HG02870 (cell line): ENCODE results near the gene VIT.

Experiments
- ATAC-seq: cut with Tn5 transposase; IDR thresholded peaks from one replicate; pipeline ENCODE4 v1.9.1; 2021; ENCODE audit warnings: mild to moderate bottlenecking, moderate library complexity; ENCODE audit not compliant: unreplicated experiment

Gene VIT

GRCh38 chr2:36707050-36707449 is 10.5 kb downstream of the VIT start:
- no peak for ATAC-seq

DNA sequence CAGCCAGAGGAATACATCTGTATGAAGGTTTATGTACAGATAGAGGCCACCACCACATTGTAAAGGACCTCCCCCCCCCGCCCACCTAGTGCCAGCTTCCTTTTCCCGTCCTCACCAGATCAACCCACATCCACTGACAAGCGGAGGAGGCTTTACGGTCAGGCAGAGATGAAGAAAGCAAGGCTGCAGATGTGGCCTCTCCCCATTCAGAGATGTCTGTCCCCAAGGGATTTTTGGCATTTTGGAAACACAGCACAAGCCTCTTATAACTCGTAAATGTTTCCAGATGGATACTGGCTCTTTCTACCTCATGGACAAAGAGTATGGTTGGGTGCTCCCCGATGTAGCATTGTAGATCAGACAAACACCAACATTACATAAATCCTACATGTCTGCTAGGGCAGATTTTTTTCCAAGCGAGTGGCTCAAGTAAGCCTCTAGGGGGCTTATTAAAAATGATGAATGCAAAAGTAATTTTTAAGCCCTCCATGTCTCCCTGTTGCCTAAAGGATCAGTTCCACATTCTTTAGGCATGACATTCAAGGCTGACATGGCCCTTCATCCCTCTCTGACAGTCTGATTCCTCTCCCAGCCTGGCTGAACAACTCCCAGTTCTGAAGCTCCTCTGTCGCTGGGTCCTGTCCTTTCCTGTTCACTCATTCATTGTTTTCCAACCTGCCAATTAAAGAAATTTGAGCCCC is 11.7 kb downstream of the VIT start:
- no peak for ATAC-seq

GRCh38 chr2:36710858-36711515 is 14.5 kb downstream of the VIT start:
- ATAC-seq = no peak

DNA sequence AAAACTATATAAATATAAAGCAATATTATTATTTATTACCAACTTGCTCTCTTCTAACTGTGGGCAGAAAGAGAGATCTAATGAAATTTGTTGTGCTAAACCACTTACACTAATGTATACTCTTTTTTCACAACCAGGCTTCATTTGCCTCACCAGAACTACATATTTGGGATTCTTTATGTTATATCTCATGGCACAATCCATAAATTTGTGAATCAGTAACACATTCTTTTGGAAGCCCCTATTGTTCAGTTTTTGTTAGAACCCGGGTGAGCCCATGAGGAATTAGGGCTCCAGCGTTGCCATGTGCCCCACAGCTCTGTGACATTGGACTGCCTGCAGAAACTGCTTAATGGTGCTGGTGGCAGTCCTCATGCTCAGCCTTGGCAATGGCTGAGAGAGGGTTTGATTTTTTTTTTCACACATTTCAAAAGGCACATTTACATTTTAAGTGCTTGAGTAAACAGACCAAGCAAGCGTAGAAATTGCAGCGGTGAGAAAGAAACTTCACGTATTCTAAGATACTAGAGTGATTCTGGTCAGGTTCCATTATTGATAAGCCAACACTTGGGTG is 15.3 kb downstream of the VIT start:
- ATAC-seq = no peak

DNA sequence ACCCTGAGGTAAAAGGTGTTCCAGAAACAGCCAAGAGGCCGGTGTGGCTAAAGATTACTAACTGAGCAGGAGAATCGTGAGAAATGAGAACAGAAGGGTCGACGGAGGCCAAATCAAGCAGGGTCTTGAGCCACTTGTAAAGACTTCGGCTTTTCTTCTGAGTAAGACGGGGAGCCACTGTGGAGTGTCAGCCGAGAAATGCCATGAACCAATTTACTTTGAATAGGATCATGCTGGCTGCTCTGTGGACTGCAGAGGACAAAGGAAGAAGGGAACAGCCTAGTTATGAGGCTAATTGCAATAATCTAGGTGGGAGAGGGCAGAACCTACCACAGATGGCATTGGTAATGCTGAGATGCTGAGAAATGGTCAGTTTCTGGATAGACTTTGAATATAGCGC is 16.8 kb downstream of the VIT start:
- no peak for ATAC-seq

DNA sequence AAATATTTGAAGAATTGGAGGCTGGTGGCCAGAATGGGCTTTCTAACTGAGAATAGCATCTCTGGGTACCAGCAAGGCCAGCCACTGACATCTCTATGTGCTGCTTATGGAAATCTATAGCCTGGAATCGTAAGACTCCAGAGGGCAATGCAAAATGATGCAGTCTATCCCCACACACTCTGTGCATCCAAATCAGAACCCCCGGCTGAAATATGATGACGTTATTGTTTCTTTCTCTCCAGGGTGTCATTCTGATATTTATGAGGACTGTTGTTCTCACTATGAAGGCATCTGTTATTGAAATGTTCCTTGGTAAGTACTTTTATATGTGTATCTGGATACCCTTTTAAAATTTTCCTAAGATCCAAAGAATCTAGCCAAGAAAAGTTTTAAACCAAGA is 19.6 kb downstream of the VIT start:
- no peak for ATAC-seq

GRCh38 chr2:36717603-36718266 is 21.2 kb downstream of the VIT start:
- no peak for ATAC-seq

DNA sequence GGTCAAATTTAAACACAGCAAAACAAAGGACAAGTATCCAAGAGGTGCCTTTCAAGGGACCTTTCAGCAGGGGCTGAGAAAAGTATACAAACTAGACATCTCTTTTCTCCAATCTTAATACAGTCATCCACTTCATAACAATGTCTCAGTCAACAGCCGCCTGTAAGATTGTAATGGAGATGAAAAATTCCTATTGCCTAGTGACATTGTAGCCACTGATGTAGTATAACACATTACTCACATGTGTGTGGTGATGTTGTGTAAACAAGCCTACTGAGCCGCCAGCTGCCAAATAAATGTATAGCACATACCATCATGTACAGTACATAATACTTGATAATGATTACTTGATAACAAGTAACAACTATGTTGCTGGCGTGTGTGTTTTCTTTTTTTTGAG is 31.0 kb downstream of the VIT start:
- no peak for ATAC-seq

DNA sequence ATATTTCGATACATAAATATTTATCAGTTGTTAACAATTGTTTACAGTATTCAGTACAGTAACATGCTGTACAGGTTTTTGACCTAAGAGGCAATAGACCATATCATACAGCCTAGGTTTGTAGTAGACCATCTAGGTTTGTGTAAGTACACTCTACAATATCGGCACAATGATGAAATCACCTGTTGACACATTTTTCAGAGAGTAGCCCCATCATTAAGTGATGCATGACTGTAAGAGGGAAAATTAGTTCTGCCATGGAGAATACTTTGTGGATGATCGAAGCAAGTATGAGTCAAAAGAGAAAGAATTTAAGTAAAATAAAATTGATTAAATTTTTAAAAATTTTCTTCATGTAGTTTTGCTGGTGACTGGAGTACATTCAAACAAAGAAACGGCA is 32.6 kb downstream of the VIT start:
- no peak for ATAC-seq

DNA sequence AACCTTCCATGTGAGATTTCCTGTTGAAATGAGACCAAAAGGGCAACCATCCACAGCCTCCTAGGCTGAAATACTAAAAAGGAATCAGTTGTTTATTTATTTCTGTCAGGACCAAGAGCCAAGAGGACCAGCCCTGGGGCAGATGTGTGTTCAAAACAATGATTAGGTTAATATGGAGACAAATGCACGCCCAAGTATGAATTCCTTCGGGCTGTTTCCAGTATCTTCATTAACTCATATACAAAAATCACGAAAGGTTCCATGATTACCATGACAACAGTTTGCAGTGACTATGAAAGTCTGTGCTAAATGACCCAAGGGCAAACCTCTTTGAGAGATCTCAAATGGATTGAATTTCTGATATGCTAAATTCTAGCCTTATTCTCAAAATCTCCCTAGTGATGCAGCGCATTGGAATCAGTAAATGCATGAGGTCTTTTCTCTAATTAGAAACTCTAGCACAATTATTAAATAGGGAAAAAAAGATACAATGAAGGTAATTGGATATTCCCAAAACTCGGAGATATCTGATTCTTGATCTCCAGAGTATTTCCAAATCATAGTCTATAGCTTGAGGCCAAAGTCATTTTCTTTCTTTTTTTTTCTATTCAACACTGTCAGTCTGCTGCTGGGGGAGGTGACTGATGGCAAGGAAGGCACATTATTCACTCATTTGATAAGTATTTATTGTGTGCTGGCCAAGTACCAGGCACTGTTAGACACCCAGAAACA is 35.6 kb downstream of the VIT start:
- ATAC-seq = no peak

GRCh38 chr2:36732673-36733036 is 36.1 kb downstream of the VIT start:
- no peak for ATAC-seq

- no peak for ATAC-seq
Measured at GRCh38 chr2:36733215-36733614, 36.7 kb downstream of the VIT start.

- ATAC-seq = no peak
Measured at GRCh38 chr2:36734304-36734703, 37.8 kb downstream of the VIT start.

DNA sequence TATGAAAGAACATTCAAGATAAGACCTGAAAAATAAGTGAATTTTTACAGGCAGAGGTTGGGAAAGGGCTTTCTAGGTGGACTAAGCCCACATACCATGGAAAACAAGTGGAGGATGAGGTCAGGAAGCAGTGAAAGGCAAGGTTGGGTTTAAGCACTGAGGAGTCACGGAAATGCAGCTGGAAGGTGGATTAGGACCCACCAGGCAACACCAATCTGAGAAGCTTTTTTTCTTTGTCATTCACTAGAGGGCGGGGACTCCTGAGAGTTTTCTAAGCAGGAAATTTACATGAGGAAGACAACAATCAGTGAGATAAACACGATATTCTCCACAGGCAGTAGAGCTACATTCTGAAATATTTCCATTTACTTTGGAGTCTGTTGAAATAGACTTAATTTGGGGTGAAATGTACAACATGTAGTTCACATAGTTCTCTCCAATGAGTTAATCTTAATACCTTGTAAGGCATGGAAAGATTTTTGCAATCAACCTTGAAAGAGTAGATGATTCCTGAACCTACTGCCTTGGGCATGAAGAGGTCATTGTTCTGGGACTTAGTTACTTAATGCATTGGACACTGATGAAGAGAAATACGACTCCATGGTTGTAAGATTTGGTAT is 40.7 kb downstream of the VIT start:
- no peak for ATAC-seq

GRCh38 chr2:36740061-36740460 is 43.6 kb downstream of the VIT start:
- ATAC-seq = no peak

- ATAC-seq = no peak
Measured at GRCh38 chr2:36741188-36741837, 44.8 kb downstream of the VIT start.

DNA sequence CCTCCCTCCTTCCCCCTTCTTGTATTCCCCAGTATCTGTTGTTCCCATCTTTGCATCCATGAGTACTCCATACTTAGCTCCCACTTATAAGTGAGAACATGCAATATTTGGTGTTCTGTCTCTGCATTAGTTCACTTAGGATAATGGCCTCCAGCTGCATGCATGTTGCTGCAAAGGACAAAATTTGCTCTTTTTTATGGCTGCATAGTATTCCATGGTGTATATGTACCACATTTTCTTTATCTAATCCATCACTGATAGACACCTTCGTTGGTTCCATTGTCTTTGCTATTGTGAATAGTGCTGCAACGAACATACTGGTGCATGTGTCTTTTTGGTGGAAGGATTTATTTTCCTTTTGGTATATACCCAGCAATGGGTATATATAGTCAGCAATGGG is 47.4 kb downstream of the VIT start:
- ATAC-seq = no peak

GRCh38 chr2:36748166-36748565 is 51.7 kb downstream of the VIT start:
- ATAC-seq = no peak

- no peak for ATAC-seq
Measured at GRCh38 chr2:36750101-36750500, 53.6 kb downstream of the VIT start.

GRCh38 chr2:36753706-36754221 is 57.3 kb downstream of the VIT start:
- no peak for ATAC-seq
